ENCODE data around the gene GSTM5.

GRCh38 chr1:109712321-109712864 is 342 bp downstream of the GSTM5 start:
- TF ChIP-seq CTCF (conservative IDR thresholded peaks at IDR 0.05; ENCODE audit: low read length) (no peak), EZH2phosphoT487 (IDR thresholded peaks at IDR 0.05; ENCODE audit: borderline replicate concordance, low read depth, low read length) (no peak)

All from OCI-LY7 (cell line).